HepG2 (cell line): ENCODE measurements around the gene THAP2. TPM values are rescaled to one million over a fixed set of nuclear protein-coding genes. Genes with fewer than 3 reads are reported as not detected.

ENCODE experiments used
- NCOA1 ChIP-seq: sonication (generic); formaldehyde crosslinking; IDR thresholded peaks from 2 replicates; pipeline ENCODE4 v1.9.0; 2021; ENCODE audit warnings: missing genetic modification reagents
- SETDB1 ChIP-seq: sonication (generic); formaldehyde crosslinking; IDR thresholded peaks from 2 replicates; pipeline ENCODE4 v1.5.1; 2020; ENCODE audit warnings: missing genetic modification reagents, mild to moderate bottlenecking, borderline replicate concordance
- SMARCC2 ChIP-seq: fragments of 450-650 bp; IDR thresholded peaks from 2 replicates; pipeline ENCODE4 v1.6.1; 2017; ENCODE audit warnings: antibody characterized with exemption, mild to moderate bottlenecking
- SUZ12 ChIP-seq: fragments of 150-350 bp; IDR thresholded peaks from 2 replicates; pipeline ENCODE4 v1.6.1; 2014; ENCODE audit warnings: low read depth, low read length
- TEAD2 ChIP-seq: sonication (generic); formaldehyde crosslinking; IDR thresholded peaks from 2 replicates; pipeline ENCODE4 v1.9.0; 2021; ENCODE audit warnings: missing genetic modification reagents
- ZBTB42 ChIP-seq: sonication (generic); formaldehyde crosslinking; IDR thresholded peaks from 2 replicates; pipeline ENCODE4 v1.5.0; 2020; ENCODE audit warnings: mild to moderate bottlenecking, missing genetic modification reagents
- ZNF17 ChIP-seq: sonication (generic); formaldehyde crosslinking; IDR thresholded peaks from 2 replicates; pipeline ENCODE4 v1.5.0; 2020; ENCODE audit warnings: mild to moderate bottlenecking, missing genetic modification reagents
- ZNF205 ChIP-seq: IDR thresholded peaks from 2 replicates; pipeline ENCODE4 v1.6.1; 2018; ENCODE audit warnings: missing biosample characterization, missing genetic modification reagents
- ZNF543 ChIP-seq: sonication (generic); formaldehyde crosslinking; IDR thresholded peaks from 2 replicates; pipeline ENCODE4 v1.4.0; 2020; ENCODE audit warnings: mild to moderate bottlenecking, missing genetic modification reagents
- ZNF546 ChIP-seq: sonication (generic); formaldehyde crosslinking; conservative IDR thresholded peaks from 2 replicates; pipeline ENCODE4 v1.8.1; 2023; ENCODE audit warnings: mild to moderate bottlenecking, missing genetic modification reagents
- ZNF746 ChIP-seq: sonication (generic); formaldehyde crosslinking; IDR thresholded peaks from 2 replicates; pipeline ENCODE4 v1.8.0; 2022; ENCODE audit warnings: mild to moderate bottlenecking, missing genetic modification reagents
- polyA plus RNA-seq, 8 experiments: library from polyadenylated mRNA; depleted of rRNA in 3 of 8; stranded (reverse) in 7 of 8; unstranded in 1 of 8; fragments of >200 nt; fragmentation: Illumina TruSeq in 4 of 8; extraction: Trizol in 4 of 8; gene quantifications; 2 replicates each; pipeline versions ENCODE4 v1.2.1 to v1.2.3, GENCODE V29; 2011 to 2016; ENCODE audit warnings: low read depth in 4 of 8, missing spikeins in 1 of 8, mixed read lengths in 1 of 8; ENCODE audit not compliant: insufficient read depth in 1 of 8
- total RNA-seq, 5 experiments: library from RNA; depleted of rRNA; stranded (reverse); fragments of >200 nt; fragmentation: Illumina TruSeq; extraction: Trizol; gene quantifications; 2 replicates each; pipeline ENCODE4 v1.2.3, GENCODE V29; 2016; ENCODE audit warnings: low read depth in 1 of 5
- TF ChIP-seq, protein P1 (sequence below): sonication (generic); formaldehyde crosslinking; IDR thresholded peaks from 2 replicates; pipeline ENCODE4 v1.4.0; 2020; ENCODE audit warnings: missing genetic modification reagents, borderline replicate concordance
- TF ChIP-seq, protein P2 (sequence below): sonication (generic); formaldehyde crosslinking; IDR thresholded peaks from 2 replicates; pipeline ENCODE4 v1.5.0; 2020; ENCODE audit warnings: mild to moderate bottlenecking, missing genetic modification reagents
- TF ChIP-seq, protein P3 (sequence below): fragments of 450-650 bp; IDR thresholded peaks from 2 replicates; pipeline ENCODE4 v1.6.1; 2017
- TF ChIP-seq, protein P4 (sequence below): IDR thresholded peaks from 2 replicates; pipeline ENCODE4 v1.6.1; 2016
- TF ChIP-seq, protein P5 (sequence below): sonication (generic); formaldehyde crosslinking; IDR thresholded peaks from 2 replicates; pipeline ENCODE4 v1.4.0; 2020; ENCODE audit warnings: missing genetic modification reagents, low read depth, mild to moderate bottlenecking, borderline replicate concordance
- TF ChIP-seq, protein P6 (sequence below): sonication (generic); formaldehyde crosslinking; IDR thresholded peaks from 2 replicates; pipeline ENCODE4 v1.4.0; 2020; ENCODE audit warnings: mild to moderate bottlenecking, missing genetic modification reagents

The THAP2 gene
- total and polyA plus RNA-seq, 2 of the 13 experiments (the other 11 are each of a cell fraction or from before 2014, with no cell fraction given) = 5.2 to 6.2 TPM

DNA sequence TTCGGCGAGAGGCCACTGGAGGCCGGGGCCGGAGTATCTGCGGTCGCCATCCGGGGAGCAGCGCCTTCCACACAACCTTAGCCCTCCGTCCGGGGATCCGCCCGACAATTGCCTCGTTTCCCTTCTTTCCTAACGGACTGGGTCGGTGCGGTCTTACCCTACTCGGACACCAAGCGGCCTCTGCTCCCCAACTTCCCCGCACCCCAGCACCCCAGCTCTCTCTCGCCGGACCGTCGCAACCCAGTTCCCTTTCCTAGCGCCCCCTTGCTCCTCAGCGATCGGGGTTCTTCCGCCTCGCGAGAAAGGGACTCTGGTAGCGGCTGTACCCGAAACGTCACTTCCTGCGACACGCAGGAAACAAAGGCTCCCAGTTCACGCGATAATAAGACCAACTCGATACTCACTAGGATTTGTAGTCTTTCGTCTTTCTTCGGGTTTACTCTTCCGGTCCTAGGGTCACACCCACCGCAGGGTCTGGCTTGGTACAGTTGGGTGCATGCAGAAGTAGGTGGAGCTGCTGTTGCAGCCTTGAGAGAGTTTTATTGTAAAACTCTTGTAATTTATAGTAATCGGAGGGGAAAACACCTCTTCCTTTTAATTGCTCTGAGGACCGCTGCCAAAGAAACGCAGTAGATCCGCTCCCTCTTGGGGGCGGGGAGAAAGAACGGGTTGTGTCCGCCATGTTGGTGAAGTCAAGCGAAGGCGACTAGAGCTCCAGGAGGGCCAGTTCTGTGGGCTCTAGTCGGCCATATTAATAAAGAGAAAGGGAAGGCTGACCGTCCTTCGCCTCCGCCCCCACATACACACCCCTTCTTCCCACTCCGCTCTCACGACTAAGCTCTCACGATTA is at the start of gene THAP2, which contains the start of gene ZFC3H1 (continued):
- TF ChIP-seq ZNF205 (no peak), ZNF543 (CRISPR knock-in tag) (0 out of 2 replicates have a peak, but pooled peaks have one; percentile 2), ZNF546 (CRISPR knock-in tag) (no peak), SMARCC2 (no peak), TEAD2 (CRISPR knock-in tag) (no peak), SUZ12 (no peak), SETDB1 (CRISPR knock-in tag) (no peak), ZBTB42 (CRISPR knock-in tag) (no peak), ZNF17 (CRISPR knock-in tag) (no peak), NCOA1 (CRISPR knock-in tag) (0 out of 2 replicates have a peak, but pooled peaks have one; percentile 68), ZNF746 (no peak)
- TF ChIP-seq, protein P1, sequence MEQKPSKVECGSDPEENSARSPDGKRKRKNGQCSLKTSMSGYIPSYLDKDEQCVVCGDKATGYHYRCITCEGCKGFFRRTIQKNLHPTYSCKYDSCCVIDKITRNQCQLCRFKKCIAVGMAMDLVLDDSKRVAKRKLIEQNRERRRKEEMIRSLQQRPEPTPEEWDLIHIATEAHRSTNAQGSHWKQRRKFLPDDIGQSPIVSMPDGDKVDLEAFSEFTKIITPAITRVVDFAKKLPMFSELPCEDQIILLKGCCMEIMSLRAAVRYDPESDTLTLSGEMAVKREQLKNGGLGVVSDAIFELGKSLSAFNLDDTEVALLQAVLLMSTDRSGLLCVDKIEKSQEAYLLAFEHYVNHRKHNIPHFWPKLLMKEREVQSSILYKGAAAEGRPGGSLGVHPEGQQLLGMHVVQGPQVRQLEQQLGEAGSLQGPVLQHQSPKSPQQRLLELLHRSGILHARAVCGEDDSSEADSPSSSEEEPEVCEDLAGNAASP (CRISPR knock-in tag) = peak; percentile 24; the same call in 1 of the 2 replicates
- TF ChIP-seq, protein P2, sequence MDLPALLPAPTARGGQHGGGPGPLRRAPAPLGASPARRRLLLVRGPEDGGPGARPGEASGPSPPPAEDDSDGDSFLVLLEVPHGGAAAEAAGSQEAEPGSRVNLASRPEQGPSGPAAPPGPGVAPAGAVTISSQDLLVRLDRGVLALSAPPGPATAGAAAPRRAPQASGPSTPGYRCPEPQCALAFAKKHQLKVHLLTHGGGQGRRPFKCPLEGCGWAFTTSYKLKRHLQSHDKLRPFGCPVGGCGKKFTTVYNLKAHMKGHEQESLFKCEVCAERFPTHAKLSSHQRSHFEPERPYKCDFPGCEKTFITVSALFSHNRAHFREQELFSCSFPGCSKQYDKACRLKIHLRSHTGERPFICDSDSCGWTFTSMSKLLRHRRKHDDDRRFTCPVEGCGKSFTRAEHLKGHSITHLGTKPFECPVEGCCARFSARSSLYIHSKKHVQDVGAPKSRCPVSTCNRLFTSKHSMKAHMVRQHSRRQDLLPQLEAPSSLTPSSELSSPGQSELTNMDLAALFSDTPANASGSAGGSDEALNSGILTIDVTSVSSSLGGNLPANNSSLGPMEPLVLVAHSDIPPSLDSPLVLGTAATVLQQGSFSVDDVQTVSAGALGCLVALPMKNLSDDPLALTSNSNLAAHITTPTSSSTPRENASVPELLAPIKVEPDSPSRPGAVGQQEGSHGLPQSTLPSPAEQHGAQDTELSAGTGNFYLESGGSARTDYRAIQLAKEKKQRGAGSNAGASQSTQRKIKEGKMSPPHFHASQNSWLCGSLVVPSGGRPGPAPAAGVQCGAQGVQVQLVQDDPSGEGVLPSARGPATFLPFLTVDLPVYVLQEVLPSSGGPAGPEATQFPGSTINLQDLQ (CRISPR knock-in tag) = no peak
- TF ChIP-seq, protein P3, sequence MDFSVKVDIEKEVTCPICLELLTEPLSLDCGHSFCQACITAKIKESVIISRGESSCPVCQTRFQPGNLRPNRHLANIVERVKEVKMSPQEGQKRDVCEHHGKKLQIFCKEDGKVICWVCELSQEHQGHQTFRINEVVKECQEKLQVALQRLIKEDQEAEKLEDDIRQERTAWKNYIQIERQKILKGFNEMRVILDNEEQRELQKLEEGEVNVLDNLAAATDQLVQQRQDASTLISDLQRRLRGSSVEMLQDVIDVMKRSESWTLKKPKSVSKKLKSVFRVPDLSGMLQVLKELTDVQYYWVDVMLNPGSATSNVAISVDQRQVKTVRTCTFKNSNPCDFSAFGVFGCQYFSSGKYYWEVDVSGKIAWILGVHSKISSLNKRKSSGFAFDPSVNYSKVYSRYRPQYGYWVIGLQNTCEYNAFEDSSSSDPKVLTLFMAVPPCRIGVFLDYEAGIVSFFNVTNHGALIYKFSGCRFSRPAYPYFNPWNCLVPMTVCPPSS = no peak
- TF ChIP-seq, protein P4, sequence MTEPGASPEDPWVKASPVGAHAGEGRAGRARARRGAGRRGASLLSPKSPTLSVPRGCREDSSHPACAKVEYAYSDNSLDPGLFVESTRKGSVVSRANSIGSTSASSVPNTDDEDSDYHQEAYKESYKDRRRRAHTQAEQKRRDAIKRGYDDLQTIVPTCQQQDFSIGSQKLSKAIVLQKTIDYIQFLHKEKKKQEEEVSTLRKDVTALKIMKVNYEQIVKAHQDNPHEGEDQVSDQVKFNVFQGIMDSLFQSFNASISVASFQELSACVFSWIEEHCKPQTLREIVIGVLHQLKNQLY (CRISPR knock-in tag) = no peak
- TF ChIP-seq, protein P5, sequence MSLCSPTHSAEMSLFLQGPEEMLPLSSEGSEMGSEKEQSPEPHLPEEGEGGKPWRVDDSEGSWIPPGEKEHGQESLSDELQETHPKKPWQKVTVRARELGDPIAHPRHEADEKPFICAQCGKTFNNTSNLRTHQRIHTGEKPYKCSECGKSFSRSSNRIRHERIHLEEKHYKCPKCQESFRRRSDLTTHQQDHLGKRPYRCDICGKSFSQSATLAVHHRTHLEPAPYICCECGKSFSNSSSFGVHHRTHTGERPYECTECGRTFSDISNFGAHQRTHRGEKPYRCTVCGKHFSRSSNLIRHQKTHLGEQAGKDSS (CRISPR knock-in tag) = no peak
- TF ChIP-seq, protein P6, sequence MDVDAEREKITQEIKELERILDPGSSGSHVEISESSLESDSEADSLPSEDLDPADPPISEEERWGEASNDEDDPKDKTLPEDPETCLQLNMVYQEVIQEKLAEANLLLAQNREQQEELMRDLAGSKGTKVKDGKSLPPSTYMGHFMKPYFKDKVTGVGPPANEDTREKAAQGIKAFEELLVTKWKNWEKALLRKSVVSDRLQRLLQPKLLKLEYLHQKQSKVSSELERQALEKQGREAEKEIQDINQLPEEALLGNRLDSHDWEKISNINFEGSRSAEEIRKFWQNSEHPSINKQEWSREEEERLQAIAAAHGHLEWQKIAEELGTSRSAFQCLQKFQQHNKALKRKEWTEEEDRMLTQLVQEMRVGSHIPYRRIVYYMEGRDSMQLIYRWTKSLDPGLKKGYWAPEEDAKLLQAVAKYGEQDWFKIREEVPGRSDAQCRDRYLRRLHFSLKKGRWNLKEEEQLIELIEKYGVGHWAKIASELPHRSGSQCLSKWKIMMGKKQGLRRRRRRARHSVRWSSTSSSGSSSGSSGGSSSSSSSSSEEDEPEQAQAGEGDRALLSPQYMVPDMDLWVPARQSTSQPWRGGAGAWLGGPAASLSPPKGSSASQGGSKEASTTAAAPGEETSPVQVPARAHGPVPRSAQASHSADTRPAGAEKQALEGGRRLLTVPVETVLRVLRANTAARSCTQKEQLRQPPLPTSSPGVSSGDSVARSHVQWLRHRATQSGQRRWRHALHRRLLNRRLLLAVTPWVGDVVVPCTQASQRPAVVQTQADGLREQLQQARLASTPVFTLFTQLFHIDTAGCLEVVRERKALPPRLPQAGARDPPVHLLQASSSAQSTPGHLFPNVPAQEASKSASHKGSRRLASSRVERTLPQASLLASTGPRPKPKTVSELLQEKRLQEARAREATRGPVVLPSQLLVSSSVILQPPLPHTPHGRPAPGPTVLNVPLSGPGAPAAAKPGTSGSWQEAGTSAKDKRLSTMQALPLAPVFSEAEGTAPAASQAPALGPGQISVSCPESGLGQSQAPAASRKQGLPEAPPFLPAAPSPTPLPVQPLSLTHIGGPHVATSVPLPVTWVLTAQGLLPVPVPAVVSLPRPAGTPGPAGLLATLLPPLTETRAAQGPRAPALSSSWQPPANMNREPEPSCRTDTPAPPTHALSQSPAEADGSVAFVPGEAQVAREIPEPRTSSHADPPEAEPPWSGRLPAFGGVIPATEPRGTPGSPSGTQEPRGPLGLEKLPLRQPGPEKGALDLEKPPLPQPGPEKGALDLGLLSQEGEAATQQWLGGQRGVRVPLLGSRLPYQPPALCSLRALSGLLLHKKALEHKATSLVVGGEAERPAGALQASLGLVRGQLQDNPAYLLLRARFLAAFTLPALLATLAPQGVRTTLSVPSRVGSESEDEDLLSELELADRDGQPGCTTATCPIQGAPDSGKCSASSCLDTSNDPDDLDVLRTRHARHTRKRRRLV (CRISPR knock-in tag) = no peak; the same call in 1 of the 2 replicates
